Uterus (tissue), 4 donors: ENCODE data around the gene CPLX1. TPM values are rescaled to one million over a fixed set of nuclear protein-coding genes. Genes with fewer than 3 reads are reported as not detected.

Experiments
- DNase-seq, 2 donors: peaks; one replicate each; pipeline ENCODE4 v3.0.0-alpha.2; 2019 to 2020
- H3K27ac ChIP-seq, 2 donors: fragments of 200-600 bp; sonication (generic); 1 replicate in 1 of 2; 2 replicates in 1 of 2; pipeline ENCODE4 v1.5.1; 2016 to 2018
- H3K27me3 ChIP-seq, 2 donors: fragments of 200-600 bp; sonication (generic); one replicate each; pipeline ENCODE4 v1.5.1; 2018 to 2019; ENCODE audit warnings: control low read depth in 1 of 2
- H3K36me3 ChIP-seq, 2 donors: fragments of 200-600 bp; sonication (generic); one replicate each; pipeline ENCODE4 v1.5.1; 2019; ENCODE audit warnings: control low read depth in 1 of 2
- H3K4me1 ChIP-seq, 2 donors: fragments of 200-600 bp; sonication (generic); one replicate each; pipeline ENCODE4 v1.5.1; 2018 to 2019; ENCODE audit warnings: control low read depth in 1 of 2
- H3K4me3 ChIP-seq, 2 donors: fragments of 200-600 bp; sonication (generic); 1 replicate in 1 of 2; 2 replicates in 1 of 2; pipeline ENCODE4 v1.5.1; 2018 to 2019; ENCODE audit warnings: mild to moderate bottlenecking in 1 of 2
- H3K9me3 ChIP-seq, 2 donors: fragments of 200-600 bp; sonication (generic); one replicate each; pipeline ENCODE4 v1.5.1; 2019; ENCODE audit warnings: control low read depth in 1 of 2
- CTCF ChIP-seq, 4 experiments: fragments of 200-600 bp in 2 of 4; fragments of 450-650 bp in 2 of 4; sonication (generic) in 2 of 4; IDR thresholded peaks; one replicate each; pipeline ENCODE4 v1.5.1; 2016 to 2019; ENCODE audit warnings: antibody characterized with exemption in 4 of 4, mild to moderate bottlenecking in 2 of 4, moderate library complexity in 1 of 4
- POLR2A ChIP-seq, 2 donors: fragments of 450-650 bp; IDR thresholded peaks; one replicate each; pipeline ENCODE4 v1.6.1; 2016; ENCODE audit warnings: antibody characterized with exemption in 2 of 2, mild to moderate bottlenecking in 1 of 2, moderate library complexity in 1 of 2
- intact Hi-C: fragments of 100-400 bp; cut with DNase I; formaldehyde crosslinking; loops from one replicate; pipeline ENCODE4 v1.15.1; 2023; ENCODE audit warnings: low total_unique reads
- total RNA-seq, 4 donors: library from RNA; depleted of rRNA in 3 of 4; stranded (reverse); fragments of >200 nt in 3 of 4; gene quantifications; one replicate each; pipeline versions ENCODE4 v1.1.0 to v1.2.4, GENCODE V29; 2014 to 2023
- donor health status: DM: yes; HTN: yes; CAD: no.

The CPLX1 gene
- total RNA-seq, 4 donors from 2014 or later, result 0.14 to 15.1 (median 2.0) TPM

- Histone ChIP-seq H3K27me3 (no peaks in the 10 kb centered on the region), H3K4me3 (no peak overlapping the region), H3K4me1 (no peaks in the 10 kb centered on the region), H3K36me3 (no peaks in the 10 kb centered on the region), H3K9me3 (no peaks in the 10 kb centered on the region), H3K27ac (no peak overlapping the region)
- TF ChIP-seq POLR2A (IDR thresholded peaks at IDR 0.05), result no peak
- no peak for TF ChIP-seq CTCF (IDR thresholded peaks at IDR 0.05)
- DNase-seq, result no peak
- intact Hi-C loops, result no loop called here
Observed at GRCh38 chr4:749698-750666, 75.9 kb downstream of the CPLX1 start.

- TF ChIP-seq POLR2A (IDR thresholded peaks at IDR 0.05), result no peak
- intact Hi-C loops, result no loop called here
- DNase-seq, result no peak
- no peaks in the 10 kb centered on the region for H3K36me3 ChIP-seq
- no peaks in the 10 kb centered on the region for H3K9me3 ChIP-seq
- H3K27me3 ChIP-seq, result no peaks in the 10 kb centered on the region
- no peaks in the 10 kb centered on the region for H3K4me1 ChIP-seq
- no peak overlapping the region for H3K27ac ChIP-seq
- H3K4me3 ChIP-seq, result no peak overlapping the region
Observed at GRCh38 chr4:748461-748860, 77.5 kb downstream of the CPLX1 start.

- TF ChIP-seq POLR2A (IDR thresholded peaks at IDR 0.05) (no peak), CTCF (IDR thresholded peaks at IDR 0.05) (no peak)
- Histone ChIP-seq H3K4me1 (no peaks in the 10 kb centered on the region), H3K4me3 (no peak overlapping the region), H3K27me3 (no peaks in the 10 kb centered on the region), H3K27ac (no peak overlapping the region), H3K36me3 (no peaks in the 10 kb centered on the region), H3K9me3 (no peaks in the 10 kb centered on the region)
- intact Hi-C loops, result no loop called here
- DNase-seq, result no peak
Observed at GRCh38 chr4:747546-748170, 78.3 kb downstream of the CPLX1 start.

GRCh38 chr4:744212-744841, 81.6 kb downstream of the CPLX1 start:
- Histone ChIP-seq H3K36me3 (no peaks in the 10 kb centered on the region), H3K27ac (no peak overlapping the region), H3K27me3 (no peaks in the 10 kb centered on the region), H3K4me1 (no peaks in the 10 kb centered on the region), H3K4me3 (no peak overlapping the region), H3K9me3 (no peaks in the 10 kb centered on the region)
- DNase-seq, result no peak
- no peak for TF ChIP-seq POLR2A (IDR thresholded peaks at IDR 0.05)
- no peak for TF ChIP-seq CTCF (IDR thresholded peaks at IDR 0.05)
- intact Hi-C loops, result no loop called here

GRCh38 chr4:743463-744211, 82.3 kb downstream of the CPLX1 start:
- Histone ChIP-seq H3K4me3 (no peak overlapping the region), H3K4me1 (no peaks in the 10 kb centered on the region), H3K9me3 (no peaks in the 10 kb centered on the region), H3K27ac (no peak overlapping the region), H3K27me3 (no peaks in the 10 kb centered on the region), H3K36me3 (no peaks in the 10 kb centered on the region)
- intact Hi-C loops, result no loop called here
- TF ChIP-seq POLR2A (IDR thresholded peaks at IDR 0.05) (no peak), CTCF (IDR thresholded peaks at IDR 0.05) (no peak)
- no peak for DNase-seq
